Immature natural killer cell (primary cell): ENCODE measurements around the gene RAB36. TPM values are rescaled to one million over a fixed set of nuclear protein-coding genes. Genes with fewer than 3 reads are reported as not detected.
A peak's percentile ranks its signal among the peaks of the same experiment; 100 is the strongest.

Experiments used
- DNase-seq, 3 donors: peaks; one replicate each; pipeline ENCODE4 v3.0.0; 2022; ENCODE audit warnings: mixed read lengths in 1 of 3
- H3K27ac Mint-ChIP-seq, 6 donors: one replicate each; pipeline ENCODE4 v1.8.0; 2020; ENCODE audit warnings: mixed read lengths in 6 of 6, mild to moderate bottlenecking in 5 of 6, inconsistent platforms in 4 of 6, moderate library complexity in 3 of 6
- H3K27me3 Mint-ChIP-seq, 3 donors: one replicate each; pipeline ENCODE4 v1.8.0; 2020 to 2021; ENCODE audit warnings: low read depth in 3 of 3, mild to moderate bottlenecking in 3 of 3, mixed read lengths in 3 of 3, moderate library complexity in 3 of 3, inconsistent platforms in 1 of 3
- H3K36me3 Mint-ChIP-seq, 3 donors: one replicate each; pipeline ENCODE4 v1.8.0; 2020; ENCODE audit warnings: mixed read lengths in 3 of 3, inconsistent platforms in 2 of 3, mild to moderate bottlenecking in 2 of 3
- H3K4me1 Mint-ChIP-seq, 2 donors: one replicate each; pipeline ENCODE4 v1.8.0; 2020; ENCODE audit warnings: inconsistent platforms in 2 of 2, mild to moderate bottlenecking in 2 of 2, mixed read lengths in 2 of 2, moderate library complexity in 1 of 2
- H3K4me3 Mint-ChIP-seq, 5 donors: one replicate each; pipeline ENCODE4 v1.8.0; 2020; ENCODE audit warnings: mild to moderate bottlenecking in 5 of 5, mixed read lengths in 5 of 5, inconsistent platforms in 3 of 5, moderate library complexity in 3 of 5
- H3K9me3 Mint-ChIP-seq, 6 donors: one replicate each; pipeline ENCODE4 v1.8.0; 2020; ENCODE audit warnings: mild to moderate bottlenecking in 6 of 6, mixed read lengths in 6 of 6, inconsistent platforms in 4 of 6, moderate library complexity in 3 of 6
- polyA plus RNA-seq, 3 donors: library from polyadenylated mRNA; unstranded; fragments of 300-500 nt; fragmentation: Illumina TruSeq; gene quantifications; one replicate each; pipeline ENCODE4 v1.2.3, GENCODE V29; 2021

RAB36 gene
- polyA plus RNA-seq, 3 donors from 2014 or later: 1.8 to 3.7 TPM; not detected in 1

DNA sequence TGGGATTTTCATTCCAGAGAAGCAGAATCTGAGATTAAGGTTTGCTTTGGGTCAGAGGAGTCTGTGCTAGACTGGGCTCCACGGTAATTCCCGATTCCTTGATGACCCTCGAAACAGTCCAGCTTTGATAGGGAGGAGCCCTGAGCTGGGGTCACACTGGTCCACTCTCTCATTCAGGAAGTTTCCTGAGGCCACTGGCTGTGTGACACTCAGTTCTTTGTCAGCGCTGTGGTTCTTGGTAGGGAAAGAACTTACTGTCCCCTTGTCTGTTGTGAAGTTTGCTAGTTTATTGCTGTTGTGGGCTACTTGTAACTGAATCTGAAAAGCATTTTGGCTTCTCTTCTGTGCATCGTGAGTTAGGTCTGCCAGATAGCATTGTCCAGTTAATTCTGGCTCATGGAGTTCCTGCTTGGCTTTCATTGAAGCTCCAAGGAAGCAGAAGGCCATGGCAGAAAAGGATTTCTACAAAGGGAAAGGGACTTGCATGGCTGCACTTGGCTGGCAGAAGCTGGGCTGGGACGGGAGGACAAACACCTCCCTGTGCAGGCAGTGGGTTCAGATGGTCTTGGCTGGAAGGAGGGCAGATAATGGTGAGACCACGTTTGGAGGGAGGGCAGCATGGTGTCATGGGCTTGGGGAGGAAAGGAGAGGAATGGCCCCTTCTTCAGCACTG is 58.3 kb downstream of the RAB36 start:
- peaks cover 2 to 30% (median 9%) of the 10 kb centered on the region in 3 donors for H3K27me3 Mint-ChIP-seq
- no peaks in the 10 kb centered on the region for H3K9me3 Mint-ChIP-seq
- H3K4me1 Mint-ChIP-seq: peaks cover 47 to 91% of the 10 kb centered on the region in 2 donors
- no peak overlapping the region for H3K4me3 Mint-ChIP-seq
- peak overlapping the region in 4 of 6 donors; percentile 9 to 74 (median 46) for H3K27ac Mint-ChIP-seq
- DNase-seq: no peak
- peaks cover 0 to 12% (median 7%) of the 10 kb centered on the region in 3 donors for H3K36me3 Mint-ChIP-seq

DNA sequence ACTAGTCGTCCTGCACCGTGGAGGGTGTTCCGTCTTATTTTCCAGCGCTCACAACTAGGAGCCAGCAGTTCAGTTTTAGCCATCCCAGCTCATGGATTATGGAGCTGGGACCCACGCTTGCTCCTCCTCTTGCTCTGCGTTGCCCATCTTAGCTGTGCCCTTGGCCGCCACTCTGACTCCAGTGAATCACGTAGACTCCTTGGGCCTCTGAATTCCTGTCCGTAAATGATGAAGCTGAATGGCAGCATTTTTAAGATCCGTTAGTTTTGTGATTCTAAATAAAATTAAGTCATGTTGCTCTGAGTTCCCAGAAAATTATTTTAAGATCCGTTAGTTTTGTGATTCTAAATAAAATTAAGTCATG is 58.8 kb downstream of the RAB36 start:
- Mint-ChIP-seq H3K36me3 (peaks cover 0 to 15% (median 7%) of the 10 kb centered on the region in 3 donors), H3K27me3 (peaks cover 2 to 26% (median 9%) of the 10 kb centered on the region in 3 donors), H3K4me1 (peaks cover 46 to 91% of the 10 kb centered on the region in 2 donors), H3K9me3 (no peaks in the 10 kb centered on the region), H3K27ac (peak overlapping the region in 1 of 6 donors; percentile 7), H3K4me3 (no peak overlapping the region)
- no peak for DNase-seq

DNA sequence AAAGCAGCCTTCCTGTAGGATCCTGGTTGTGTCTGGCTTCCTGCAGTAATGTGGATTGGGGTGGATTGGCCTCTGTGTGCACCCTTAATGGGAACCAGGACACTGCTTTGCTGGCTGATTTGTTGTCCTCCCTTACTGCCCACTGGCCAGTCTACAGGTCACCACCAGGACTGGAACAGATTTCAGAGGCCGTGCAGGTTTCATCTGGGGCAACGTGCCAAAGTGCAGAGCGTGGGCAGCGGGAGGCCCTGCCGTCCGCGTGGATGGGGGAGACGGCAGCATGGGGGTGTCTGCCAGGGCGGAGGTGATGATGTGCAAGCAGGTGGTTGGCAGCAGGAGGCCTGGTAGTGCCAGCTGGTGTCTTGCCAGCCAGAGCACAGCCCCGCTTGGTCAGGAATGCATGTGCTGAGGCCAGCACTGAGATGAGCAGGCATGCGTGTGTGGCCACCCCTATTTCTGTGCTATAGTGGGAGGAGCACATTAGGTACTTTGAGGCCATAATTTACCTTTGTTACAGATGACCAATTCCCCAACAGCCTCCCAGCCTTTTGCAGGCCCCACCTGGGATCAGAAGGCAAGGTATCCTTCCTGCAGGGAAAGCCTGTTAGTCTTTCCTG is 59.4 kb downstream of the RAB36 start:
- Mint-ChIP-seq H3K27ac (peak overlapping the region in 1 of 6 donors; percentile 7), H3K4me3 (no peak overlapping the region), H3K9me3 (no peaks in the 10 kb centered on the region), H3K4me1 (peaks cover 42 to 85% of the 10 kb centered on the region in 2 donors), H3K27me3 (peaks cover 2 to 26% (median 9%) of the 10 kb centered on the region in 3 donors), H3K36me3 (peaks cover 0 to 15% (median 7%) of the 10 kb centered on the region in 3 donors)
- no peak for DNase-seq

- H3K36me3 Mint-ChIP-seq: peaks cover 0 to 15% (median 7%) of the 10 kb centered on the region in 3 donors
- H3K4me3 Mint-ChIP-seq: no peak overlapping the region
- peak overlapping the region in 3 of 6 donors; percentile 6 to 34 (median 31) for H3K27ac Mint-ChIP-seq
- peaks cover 41 to 81% of the 10 kb centered on the region in 2 donors for H3K4me1 Mint-ChIP-seq
- no peak for DNase-seq
- no peaks in the 10 kb centered on the region for H3K9me3 Mint-ChIP-seq
- peaks cover 2 to 25% (median 9%) of the 10 kb centered on the region in 3 donors for H3K27me3 Mint-ChIP-seq
These were observed 60.2 kb downstream of the RAB36 start for GRCh38 chr22:23205339-23206049.

GRCh38 chr22:23206915-23207314 is 61.6 kb downstream of the RAB36 start:
- peak overlapping the region in 3 of 6 donors; percentile 8 to 47 (median 30) for H3K27ac Mint-ChIP-seq
- no peak for DNase-seq
- peaks cover 0 to 15% (median 7%) of the 10 kb centered on the region in 3 donors for H3K36me3 Mint-ChIP-seq
- peaks cover 38 to 77% of the 10 kb centered on the region in 2 donors for H3K4me1 Mint-ChIP-seq
- peaks cover 4 to 19% (median 11%) of the 10 kb centered on the region in 3 donors for H3K27me3 Mint-ChIP-seq
- no peak overlapping the region for H3K4me3 Mint-ChIP-seq
- no peaks in the 10 kb centered on the region for H3K9me3 Mint-ChIP-seq

DNA sequence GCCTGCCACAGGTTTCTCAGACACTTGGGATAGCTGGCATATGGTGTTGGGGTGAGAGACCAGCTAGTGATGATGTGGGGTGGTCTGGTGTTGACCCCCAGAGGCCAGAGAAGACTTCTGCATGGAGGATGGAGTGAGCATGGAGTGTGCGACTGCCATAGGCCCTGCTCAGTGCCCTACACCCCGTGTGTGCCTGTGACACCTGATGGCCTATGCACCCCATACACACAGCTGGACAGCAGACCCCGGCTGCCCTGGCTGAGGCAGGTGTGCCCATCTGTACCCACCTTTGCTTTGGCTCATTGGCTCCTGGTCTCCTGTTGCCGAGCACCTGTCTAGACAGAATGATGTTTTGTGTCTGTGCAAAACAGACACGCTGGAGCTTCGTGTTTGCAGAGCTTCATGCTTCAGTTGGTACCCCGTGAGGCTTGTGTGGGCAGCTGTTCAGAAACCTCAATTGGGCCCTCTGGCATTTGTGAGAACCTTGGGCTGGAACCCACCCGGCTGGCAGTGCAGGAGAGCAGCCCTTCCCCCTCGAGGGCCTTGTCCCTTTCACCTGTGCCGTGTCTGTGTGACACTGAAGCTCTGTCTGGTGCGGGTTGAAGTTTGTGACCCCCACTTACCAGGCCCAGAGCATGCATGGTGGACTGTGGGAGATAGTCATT is 62.6 kb downstream of the RAB36 start:
- Mint-ChIP-seq H3K27ac (peak overlapping the region in 5 of 6 donors; percentile 8 to 40 (median 24)), H3K4me1 (peaks cover 39 to 77% of the 10 kb centered on the region in 2 donors), H3K27me3 (peaks cover 2 to 19% (median 12%) of the 10 kb centered on the region in 3 donors), H3K36me3 (peaks cover 0 to 15% (median 7%) of the 10 kb centered on the region in 3 donors), H3K9me3 (no peaks in the 10 kb centered on the region), H3K4me3 (no peak overlapping the region)
- DNase-seq: no peak

DNA sequence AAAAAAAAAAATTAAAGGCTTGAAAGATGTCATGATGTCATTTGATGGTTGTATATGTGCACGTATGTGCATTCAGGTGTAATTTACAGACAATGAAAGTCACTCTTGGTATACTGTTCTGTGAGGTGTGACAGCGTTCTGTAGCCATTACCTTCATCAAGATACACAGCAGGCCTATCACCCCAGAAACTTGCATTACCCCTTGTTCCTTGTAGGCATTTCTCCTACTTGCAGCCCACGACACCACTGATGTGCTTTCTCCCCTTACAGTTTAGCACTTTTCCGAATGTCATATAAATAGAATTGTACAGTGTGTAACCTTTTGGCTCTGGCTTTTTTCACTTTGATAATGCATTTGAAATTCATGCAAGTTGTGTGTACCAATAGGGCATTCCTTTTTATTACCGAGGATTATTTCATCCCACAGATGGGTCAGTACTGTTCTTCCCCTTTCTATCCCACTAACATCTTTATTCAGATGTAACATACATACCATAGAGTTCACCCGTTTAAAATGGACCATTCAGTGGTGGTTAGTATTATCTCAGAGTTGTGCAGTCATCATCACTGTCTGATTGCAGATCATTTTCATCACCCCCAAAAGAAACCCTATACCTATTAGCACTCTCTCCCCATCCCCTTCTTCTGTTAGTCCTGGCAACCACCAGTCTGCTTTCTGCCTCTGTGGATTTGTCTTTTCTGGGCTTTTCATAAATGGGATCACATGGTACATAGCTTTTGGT is 65.3 kb downstream of the RAB36 start:
- Mint-ChIP-seq H3K4me1 (peaks cover 44 to 76% of the 10 kb centered on the region in 2 donors), H3K36me3 (peaks cover 0 to 8% (median 7%) of the 10 kb centered on the region in 3 donors), H3K27ac (peak overlapping the region in 4 of 6 donors; percentile 20 to 76 (median 51))

GRCh38 chr22:23211622-23212021 is 66.3 kb downstream of the RAB36 start:
- Mint-ChIP-seq H3K4me1 (peaks cover 54 to 78% of the 10 kb centered on the region in 2 donors), H3K27me3 (peaks cover 6 to 30% (median 8%) of the 10 kb centered on the region in 3 donors), H3K27ac (no peak overlapping the region), H3K9me3 (no peaks in the 10 kb centered on the region), H3K4me3 (no peak overlapping the region), H3K36me3 (peaks cover 0 to 7% (median 5%) of the 10 kb centered on the region in 3 donors)
- DNase-seq: no peak

More for the DNA sequence above, 65.3 kb downstream of the RAB36 start:
- Mint-ChIP-seq H3K27me3 (peaks cover 6 to 29% (median 8%) of the 10 kb centered on the region in 3 donors), H3K9me3 (no peaks in the 10 kb centered on the region), H3K4me3 (no peak overlapping the region)
- no peak for DNase-seq

GRCh38 chr22:23212061-23213021 is 67.1 kb downstream of the RAB36 start:
- H3K27ac Mint-ChIP-seq: peak overlapping the region in 3 of 6 donors; percentile 23 to 76 (median 44)
- peaks cover 6 to 30% (median 9%) of the 10 kb centered on the region in 3 donors for H3K27me3 Mint-ChIP-seq
- no peaks in the 10 kb centered on the region for H3K9me3 Mint-ChIP-seq
- peaks cover 60 to 78% of the 10 kb centered on the region in 2 donors for H3K4me1 Mint-ChIP-seq
- DNase-seq: no peak
- no peak overlapping the region for H3K4me3 Mint-ChIP-seq
- H3K36me3 Mint-ChIP-seq: peaks cover 0 to 3% (median 0%) of the 10 kb centered on the region in 3 donors

DNA sequence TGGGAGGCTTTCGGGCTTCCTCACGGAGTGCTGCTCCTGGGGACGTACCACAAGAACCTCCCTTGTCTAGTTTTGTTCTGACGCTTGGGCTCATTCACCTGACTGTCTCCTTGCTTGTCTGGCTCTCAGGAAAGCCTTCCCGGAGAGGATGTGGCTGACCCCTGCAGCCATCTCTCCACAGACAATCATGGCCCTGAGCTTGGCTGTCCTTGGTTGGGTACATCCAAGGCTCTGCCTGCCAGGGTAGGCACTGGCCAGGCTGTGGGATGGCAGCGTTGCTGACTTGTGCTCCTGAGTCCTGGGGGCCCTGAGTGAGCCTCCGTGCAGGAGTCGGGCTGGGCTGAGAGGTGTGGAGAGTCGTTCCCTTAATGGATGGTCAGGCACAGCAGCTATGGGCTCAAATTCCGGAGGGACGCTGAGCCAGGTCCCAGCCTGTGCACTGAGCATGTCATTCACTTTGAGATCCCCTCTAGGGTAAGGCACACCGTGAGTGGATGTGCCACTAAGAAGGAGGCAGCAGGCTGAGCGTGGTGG is 67.8 kb downstream of the RAB36 start:
- peaks cover 60 to 78% of the 10 kb centered on the region in 2 donors for H3K4me1 Mint-ChIP-seq
- peaks cover 0 to 3% (median 0%) of the 10 kb centered on the region in 3 donors for H3K36me3 Mint-ChIP-seq
- no peak overlapping the region for H3K4me3 Mint-ChIP-seq
- H3K27ac Mint-ChIP-seq: peak overlapping the region in 1 of 6 donors; percentile 24
- DNase-seq: no peak
- H3K9me3 Mint-ChIP-seq: no peaks in the 10 kb centered on the region
- peaks cover 5 to 23% (median 9%) of the 10 kb centered on the region in 3 donors for H3K27me3 Mint-ChIP-seq

- Mint-ChIP-seq H3K4me1 (peaks cover 66 to 82% of the 10 kb centered on the region in 2 donors), H3K27ac (peak overlapping the region in 4 of 6 donors; percentile 14 to 76 (median 46)), H3K27me3 (peaks cover 5 to 23% (median 9%) of the 10 kb centered on the region in 3 donors), H3K4me3 (peak overlapping the region in 1 of 5 donors; percentile 17), H3K36me3 (peaks cover 0 to 2% (median 0%) of the 10 kb centered on the region in 3 donors), H3K9me3 (no peaks in the 10 kb centered on the region)
- DNase-seq: no peak
These were observed 68.5 kb downstream of the RAB36 start for GRCh38 chr22:23213581-23214334.
